ENCODE results near the gene RASGRF2. TPM values are rescaled to one million over a fixed set of nuclear protein-coding genes. Genes with fewer than 3 reads are reported as not detected.

RASGRF2 gene
- total RNA-seq, 1 donor from 2014 or later = 0.92 TPM

DNA sequence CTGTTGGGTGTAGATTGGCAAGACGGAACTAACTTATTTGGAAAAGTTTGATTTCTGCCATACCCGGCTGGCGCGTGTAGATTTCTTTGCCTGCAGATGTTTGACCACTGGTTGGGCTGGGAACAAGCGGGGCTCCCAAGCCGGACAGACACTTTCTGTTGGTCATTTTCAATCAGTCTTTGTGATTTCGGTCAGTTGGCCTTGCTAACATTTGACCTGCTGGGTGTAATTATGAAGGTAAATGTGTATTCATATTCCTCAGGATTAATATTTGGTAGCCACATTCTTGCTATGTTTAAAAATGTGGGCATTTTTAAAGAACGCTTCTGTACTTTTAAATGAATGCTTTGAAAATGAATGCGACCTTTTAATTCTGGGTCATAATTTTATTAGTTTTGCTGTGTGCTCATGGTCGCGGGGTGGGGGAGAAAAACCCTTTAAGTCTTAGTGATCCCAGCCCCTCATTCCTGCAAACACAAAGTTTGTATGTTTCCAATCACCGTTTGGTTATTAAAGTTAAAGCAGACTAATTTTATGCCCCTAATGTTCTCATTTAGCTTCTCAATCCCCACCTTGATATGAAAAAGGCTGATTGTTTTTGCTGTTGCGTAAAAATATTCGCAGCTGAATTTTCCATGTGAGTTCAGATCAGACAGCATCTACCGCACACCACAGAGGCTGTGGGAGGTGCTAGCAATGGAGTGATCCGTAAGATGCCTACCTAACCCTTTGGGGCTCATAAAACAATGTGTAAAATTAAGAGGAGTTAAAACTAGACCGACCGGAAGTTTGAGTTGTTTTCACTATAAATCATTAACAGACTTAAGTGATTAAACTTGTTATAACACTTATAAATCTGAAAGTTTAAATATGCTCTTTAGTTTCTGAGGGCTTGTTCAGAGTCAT, 1.5 kb downstream of the RASGRF2 start:
- Mint-ChIP-seq H3K4me1 (ENCODE audit: low read depth) (peaks cover 13% of the 10 kb centered on the region), H3K9me3 (ENCODE audit: low read depth) (no peaks in the 10 kb centered on the region), H3K27ac (ENCODE audit: unreplicated experiment) (no peak overlapping the region), H3K4me3 (ENCODE audit: unreplicated experiment) (peak overlapping the region; percentile 72), H3K36me3 (ENCODE audit: low read depth) (peaks cover 6% of the 10 kb centered on the region), H3K27me3 (ENCODE audit: low read depth) (peaks cover 47% of the 10 kb centered on the region)
- DNase-seq (ENCODE audit: low spot score) = no peak
- TF ChIP-seq, protein P1, sequence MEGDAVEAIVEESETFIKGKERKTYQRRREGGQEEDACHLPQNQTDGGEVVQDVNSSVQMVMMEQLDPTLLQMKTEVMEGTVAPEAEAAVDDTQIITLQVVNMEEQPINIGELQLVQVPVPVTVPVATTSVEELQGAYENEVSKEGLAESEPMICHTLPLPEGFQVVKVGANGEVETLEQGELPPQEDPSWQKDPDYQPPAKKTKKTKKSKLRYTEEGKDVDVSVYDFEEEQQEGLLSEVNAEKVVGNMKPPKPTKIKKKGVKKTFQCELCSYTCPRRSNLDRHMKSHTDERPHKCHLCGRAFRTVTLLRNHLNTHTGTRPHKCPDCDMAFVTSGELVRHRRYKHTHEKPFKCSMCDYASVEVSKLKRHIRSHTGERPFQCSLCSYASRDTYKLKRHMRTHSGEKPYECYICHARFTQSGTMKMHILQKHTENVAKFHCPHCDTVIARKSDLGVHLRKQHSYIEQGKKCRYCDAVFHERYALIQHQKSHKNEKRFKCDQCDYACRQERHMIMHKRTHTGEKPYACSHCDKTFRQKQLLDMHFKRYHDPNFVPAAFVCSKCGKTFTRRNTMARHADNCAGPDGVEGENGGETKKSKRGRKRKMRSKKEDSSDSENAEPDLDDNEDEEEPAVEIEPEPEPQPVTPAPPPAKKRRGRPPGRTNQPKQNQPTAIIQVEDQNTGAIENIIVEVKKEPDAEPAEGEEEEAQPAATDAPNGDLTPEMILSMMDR (IDR thresholded peaks at IDR 0.05) = no peak

DNA sequence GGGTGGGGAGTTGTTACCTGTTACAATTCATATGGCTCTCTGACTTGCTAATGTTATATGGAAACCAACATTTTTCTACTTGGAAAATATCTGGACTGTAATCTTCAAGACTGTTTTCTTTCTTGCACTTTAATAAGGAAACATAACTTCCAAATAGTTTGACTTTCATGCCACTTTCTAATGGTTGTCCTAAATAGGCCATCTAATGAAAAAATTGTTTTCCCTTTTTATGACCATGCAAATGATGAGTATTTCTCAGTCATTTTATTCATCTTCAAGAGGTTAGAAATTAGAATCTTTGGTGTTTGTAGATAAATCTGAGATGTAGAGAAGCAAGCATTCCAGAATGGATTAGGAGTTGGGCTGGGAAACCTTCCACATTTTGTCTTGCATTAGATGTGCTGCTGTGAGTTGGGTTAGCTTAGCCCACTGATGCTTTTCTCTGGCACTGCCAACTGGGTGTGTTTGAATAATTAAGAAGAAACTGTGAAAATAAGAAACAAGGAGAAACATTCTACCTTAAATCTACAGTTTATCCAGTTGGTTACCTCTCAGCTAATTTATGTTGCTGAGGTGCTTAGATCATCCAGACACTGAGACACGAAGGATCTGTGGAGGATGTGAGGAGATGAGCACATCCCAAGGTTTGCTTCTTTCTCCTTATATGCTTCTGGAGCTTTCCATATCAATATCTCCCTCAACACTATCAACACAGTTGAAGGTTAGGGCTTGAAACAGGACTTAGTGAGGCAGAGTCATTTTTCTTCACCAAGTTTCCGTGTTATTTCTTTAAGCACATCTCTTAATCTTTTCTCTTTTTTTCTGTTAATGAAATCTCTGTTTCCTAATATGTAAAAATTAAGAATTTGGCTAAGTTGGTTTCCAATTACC, 2.7 kb downstream of the RASGRF2 start:
- Mint-ChIP-seq H3K27me3 (ENCODE audit: low read depth) (peaks cover 38% of the 10 kb centered on the region), H3K36me3 (ENCODE audit: low read depth) (peaks cover 6% of the 10 kb centered on the region), H3K27ac (ENCODE audit: unreplicated experiment) (no peak overlapping the region), H3K4me1 (ENCODE audit: low read depth) (peaks cover 18% of the 10 kb centered on the region), H3K4me3 (ENCODE audit: unreplicated experiment) (no peak overlapping the region), H3K9me3 (ENCODE audit: low read depth) (no peaks in the 10 kb centered on the region)
- TF ChIP-seq, protein P1 (IDR thresholded peaks at IDR 0.05) = no peak
- DNase-seq (ENCODE audit: low spot score) = no peak

GRCh38 chr5:80963521-80963895, 3.3 kb downstream of the RASGRF2 start:
- peaks cover 6% of the 10 kb centered on the region for H3K36me3 Mint-ChIP-seq (ENCODE audit: low read depth)
- TF ChIP-seq, protein P1 (IDR thresholded peaks at IDR 0.05) = no peak
- no peaks in the 10 kb centered on the region for H3K9me3 Mint-ChIP-seq (ENCODE audit: low read depth)
- no peak overlapping the region for H3K27ac Mint-ChIP-seq (ENCODE audit: unreplicated experiment)
- H3K4me3 Mint-ChIP-seq (ENCODE audit: unreplicated experiment) = no peak overlapping the region
- H3K27me3 Mint-ChIP-seq (ENCODE audit: low read depth) = peaks cover 32% of the 10 kb centered on the region
- H3K4me1 Mint-ChIP-seq (ENCODE audit: low read depth) = peaks cover 21% of the 10 kb centered on the region
- DNase-seq (ENCODE audit: low spot score) = no peak

DNA sequence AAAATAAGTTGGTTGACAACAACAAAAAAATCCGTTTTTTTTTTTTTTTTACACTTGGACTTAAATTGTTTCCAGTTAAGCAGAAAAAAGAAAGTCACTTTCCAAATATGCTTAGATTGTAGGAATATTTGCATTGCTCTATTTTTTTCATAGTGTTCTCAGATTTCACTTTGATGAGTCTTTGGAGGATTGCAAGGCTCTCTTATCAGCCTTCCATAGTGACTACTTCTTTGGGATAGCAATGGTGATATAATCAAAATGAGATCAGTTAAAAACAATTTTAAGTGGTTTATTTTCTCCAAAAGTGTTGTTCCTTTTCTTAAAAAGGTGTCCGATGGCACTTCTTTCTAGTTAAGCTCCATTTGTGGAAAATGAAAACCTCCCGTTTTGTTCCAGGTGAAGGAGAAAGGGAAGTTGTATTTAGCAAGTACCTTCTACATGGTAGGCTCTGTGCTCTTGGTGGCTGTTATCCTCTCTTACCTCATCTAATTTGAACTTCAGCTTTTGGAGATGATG, 3.9 kb downstream of the RASGRF2 start:
- TF ChIP-seq, protein P1 (IDR thresholded peaks at IDR 0.05) = no peak
- no peak for DNase-seq (ENCODE audit: low spot score)
- Mint-ChIP-seq H3K4me1 (ENCODE audit: low read depth) (peaks cover 21% of the 10 kb centered on the region), H3K27ac (ENCODE audit: unreplicated experiment) (no peak overlapping the region), H3K27me3 (ENCODE audit: low read depth) (peaks cover 32% of the 10 kb centered on the region), H3K4me3 (ENCODE audit: unreplicated experiment) (no peak overlapping the region), H3K9me3 (ENCODE audit: low read depth) (no peaks in the 10 kb centered on the region), H3K36me3 (ENCODE audit: low read depth) (peaks cover 6% of the 10 kb centered on the region)

DNA sequence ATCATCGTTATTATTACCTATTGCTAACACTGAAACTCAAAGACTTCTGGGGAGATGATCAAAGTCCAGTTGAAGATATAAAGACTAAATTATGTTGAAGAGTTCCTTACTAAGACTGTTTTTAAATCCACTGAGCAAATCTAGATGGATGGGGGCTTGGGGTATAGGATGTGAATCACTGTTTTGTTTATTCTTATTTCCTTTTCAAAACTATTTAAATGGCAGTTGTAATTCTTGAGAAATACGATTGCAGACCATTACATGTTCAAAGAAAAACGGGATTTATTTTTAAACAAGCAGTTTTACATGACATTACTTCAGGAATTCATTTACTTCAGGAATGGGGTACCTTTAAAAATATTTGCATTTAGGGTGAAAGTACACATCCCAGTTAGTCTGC, 4.3 kb downstream of the RASGRF2 start:
- H3K27ac Mint-ChIP-seq (ENCODE audit: unreplicated experiment) = no peak overlapping the region
- H3K4me3 Mint-ChIP-seq (ENCODE audit: unreplicated experiment) = no peak overlapping the region
- H3K36me3 Mint-ChIP-seq (ENCODE audit: low read depth) = peaks cover 6% of the 10 kb centered on the region
- peaks cover 28% of the 10 kb centered on the region for H3K27me3 Mint-ChIP-seq (ENCODE audit: low read depth)
- H3K4me1 Mint-ChIP-seq (ENCODE audit: low read depth) = peaks cover 19% of the 10 kb centered on the region
- TF ChIP-seq, protein P1 (IDR thresholded peaks at IDR 0.05) = no peak
- no peaks in the 10 kb centered on the region for H3K9me3 Mint-ChIP-seq (ENCODE audit: low read depth)
- DNase-seq (ENCODE audit: low spot score) = no peak
